GM19324 (cell line): ENCODE data around the gene ZNF654.
"Not testable (repeated sequence)": the region's sequence is repeated elsewhere in the genome, so short reads cannot be mapped to it uniquely, and the experiment has no call there.

Experiments used
- ATAC-seq: cut with Tn5 transposase; IDR thresholded peaks from one replicate; pipeline ENCODE4 v1.9.1; 2021; ENCODE audit warnings: mild to moderate bottlenecking, moderate library complexity; ENCODE audit not compliant: unreplicated experiment, low FRiP score

ZNF654 gene

DNA sequence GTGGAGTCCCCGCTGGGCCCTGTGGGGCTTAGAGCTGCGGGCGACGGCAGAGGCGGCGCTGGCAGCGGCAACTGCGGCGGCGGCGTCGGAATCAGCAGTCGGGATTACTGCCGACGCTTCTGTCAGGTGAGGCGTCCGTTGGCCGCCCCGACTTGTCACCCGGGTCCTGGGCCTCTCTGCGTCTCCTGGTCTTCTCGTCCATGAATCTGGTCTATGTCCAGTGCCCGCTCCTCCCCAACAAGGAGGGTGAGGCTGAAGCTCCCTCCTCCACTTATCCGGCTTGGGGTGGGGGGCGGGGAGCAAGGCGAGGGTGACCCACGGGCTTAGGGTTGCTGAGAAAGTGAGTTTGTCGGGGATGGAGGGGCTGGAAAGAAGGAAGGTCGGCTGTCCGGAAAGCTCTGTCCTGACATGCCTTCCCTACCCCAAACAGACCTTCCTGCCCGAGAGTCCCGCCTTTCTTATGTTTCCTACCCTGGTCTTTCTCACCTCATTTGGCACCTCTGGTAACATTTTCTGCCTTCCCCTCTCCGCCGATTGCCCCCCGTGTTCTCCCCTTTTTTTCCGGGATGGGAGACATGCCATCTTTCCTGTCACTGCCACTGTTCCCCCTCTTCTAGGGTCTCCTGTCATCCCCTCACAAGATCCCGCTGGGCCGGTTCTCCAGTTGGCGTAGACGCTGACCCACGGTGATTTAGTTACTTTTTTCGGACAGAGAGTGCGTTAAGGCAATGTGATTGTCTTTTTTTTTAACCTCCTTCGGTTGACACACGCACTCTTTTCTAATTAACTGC, 520 bp downstream of the ZNF654 start:
- peak; percentile 13 for ATAC-seq

DNA sequence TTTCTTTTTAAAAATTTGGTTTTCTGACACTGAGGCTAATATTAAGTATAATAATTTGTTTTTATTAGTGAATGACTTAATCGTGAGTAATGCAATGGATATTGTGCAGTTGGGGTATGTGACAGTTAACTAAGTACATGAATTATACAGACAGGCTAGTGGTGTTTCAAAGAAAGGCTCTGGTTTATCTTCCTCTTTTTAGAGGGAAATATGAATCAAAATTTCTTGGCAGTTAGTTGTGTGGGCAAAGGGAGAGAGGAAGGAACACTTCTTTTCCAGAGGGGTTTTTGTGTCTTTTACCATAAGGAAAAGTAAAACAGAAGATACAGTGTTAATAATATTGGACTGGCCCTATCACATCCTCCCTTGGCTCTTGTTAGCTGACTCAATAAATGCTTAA, 2.7 kb downstream of the ZNF654 start:
- ATAC-seq: no peak

DNA sequence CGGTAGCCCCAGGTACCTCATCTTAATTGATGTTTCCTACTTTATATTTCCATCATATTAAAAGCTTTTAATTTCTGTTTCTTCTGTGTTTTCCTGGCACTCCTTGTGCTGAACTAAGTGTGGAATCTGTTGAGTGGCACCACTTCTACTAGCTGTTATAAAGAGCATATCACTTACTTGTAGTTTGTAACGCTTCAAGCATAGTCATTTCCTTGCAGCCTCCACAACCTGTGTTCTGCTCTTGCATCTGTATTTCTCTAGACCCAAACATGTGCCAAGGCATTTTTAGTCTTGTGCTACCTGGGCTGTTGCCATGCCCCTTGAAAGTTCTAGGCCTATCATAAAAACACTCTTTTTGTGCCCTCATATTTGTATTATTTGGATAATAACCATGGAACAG, 16.0 kb downstream of the ZNF654 start:
- ATAC-seq: no peak

DNA sequence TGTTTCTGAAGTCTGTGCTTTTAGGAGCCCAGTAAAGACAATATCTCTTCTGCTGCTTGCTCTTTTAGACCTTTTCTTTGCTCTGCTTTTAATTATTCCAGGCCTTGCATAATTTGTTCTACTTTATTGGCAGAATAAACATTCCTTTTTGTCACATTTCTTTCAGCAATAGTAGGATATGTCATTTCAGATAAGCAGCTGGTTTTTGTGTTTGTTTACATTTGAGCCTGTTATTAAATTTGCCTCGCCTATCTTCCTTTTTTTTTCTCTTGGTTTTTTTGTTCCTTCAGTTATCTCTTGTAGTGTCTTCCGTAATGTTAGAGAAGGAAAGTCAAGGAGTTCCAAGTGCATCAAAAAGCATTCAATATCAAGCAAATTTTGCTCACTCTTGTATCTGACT, 16.4 kb downstream of the ZNF654 start:
- ATAC-seq: no peak

DNA sequence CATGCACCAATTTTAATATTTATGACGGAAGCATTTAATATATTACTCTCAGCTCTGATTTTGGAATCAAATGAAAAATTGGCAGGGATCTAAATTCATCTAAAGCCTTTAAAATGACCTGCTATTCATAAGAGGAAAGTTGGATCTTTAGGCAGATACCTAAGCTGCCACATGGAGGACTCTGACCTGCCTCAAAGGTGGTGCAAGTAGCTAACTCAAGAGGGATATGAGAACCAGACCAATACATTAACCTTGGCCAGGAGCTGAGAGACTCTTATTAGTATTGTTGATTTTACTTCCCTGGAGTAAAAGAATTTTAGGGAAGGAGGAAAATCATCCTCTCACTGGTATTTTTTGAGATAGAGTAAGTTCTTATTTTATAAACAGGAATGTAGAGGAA, 17.7 kb downstream of the ZNF654 start:
- ATAC-seq: no peak

DNA sequence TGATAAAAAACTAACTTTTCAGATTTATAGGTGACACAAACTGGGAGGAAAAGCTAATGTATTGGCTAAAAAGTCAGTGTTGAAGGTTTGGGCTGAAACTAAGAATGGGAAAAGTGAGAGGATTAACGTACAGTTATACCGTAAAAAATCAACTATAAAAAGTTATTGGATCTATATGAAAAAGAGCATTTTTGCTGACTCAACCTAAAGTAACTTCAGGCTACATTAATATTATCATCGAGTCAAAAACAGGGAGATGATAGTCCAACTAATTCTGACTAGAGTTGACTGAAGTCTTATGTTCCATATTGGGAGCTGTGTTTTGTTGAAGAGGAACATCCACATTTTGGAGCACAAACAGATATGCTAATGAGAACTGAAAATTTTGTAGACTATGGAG, 19.9 kb downstream of the ZNF654 start:
- ATAC-seq: no peak

DNA sequence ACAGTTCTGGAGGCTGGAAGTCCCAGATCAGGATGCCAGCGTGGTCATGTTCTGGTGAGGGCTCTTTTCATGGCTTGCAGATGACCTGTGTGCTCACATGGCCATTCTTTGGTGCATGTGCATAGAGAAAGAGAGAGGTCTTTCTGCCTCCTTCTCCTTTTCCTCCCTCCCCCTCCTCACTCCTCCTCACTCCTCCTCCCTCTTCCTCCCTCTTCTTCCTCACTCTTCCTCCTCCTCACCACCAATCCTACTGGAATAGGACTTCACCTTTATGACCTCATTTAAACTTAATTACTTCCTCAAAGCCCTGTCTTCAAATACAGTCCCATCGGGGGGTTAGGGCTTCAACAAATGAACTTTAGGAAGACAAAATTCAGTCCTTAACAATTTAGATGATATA, 23.8 kb downstream of the ZNF654 start:
- no peak for ATAC-seq

DNA sequence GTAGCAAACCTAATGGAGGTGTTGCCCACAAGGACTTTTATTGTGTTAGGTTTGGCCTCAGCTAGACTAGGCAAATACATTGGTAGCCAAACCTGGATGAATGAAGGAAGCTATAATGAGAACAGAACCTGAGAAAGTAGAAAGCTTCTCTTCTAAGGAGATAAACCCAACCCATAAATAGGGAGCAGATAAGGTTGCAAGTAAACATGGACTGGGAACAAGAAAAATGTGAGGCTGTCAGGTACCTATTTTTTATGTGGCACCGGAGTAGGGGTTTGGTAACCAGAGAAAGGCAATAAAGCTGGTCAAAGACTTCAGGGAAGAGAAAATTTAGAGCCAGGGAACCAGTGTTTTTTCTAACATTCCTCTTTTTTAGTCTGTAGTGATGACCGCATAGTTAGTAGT, 25.0 kb downstream of the ZNF654 start:
- no peak for ATAC-seq

DNA sequence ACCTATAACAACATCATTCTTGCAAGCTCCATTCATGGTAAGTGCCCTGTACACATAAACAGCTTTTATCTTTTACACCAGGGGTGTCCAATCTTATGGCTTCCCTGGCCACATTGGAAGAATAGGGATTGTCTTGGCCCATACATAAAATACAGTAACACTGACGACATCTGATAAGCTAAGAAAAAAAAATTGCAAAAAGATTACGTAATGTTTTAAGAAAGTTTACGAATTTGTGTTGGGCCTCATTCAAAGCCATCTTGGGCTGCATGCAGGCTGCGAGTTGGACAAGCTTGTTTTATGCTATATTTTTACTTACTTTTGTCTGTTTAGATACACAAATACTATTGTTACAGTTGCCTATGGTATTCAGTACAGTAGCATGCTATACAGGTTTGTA, 31.6 kb downstream of the ZNF654 start:
- no peak for ATAC-seq

DNA sequence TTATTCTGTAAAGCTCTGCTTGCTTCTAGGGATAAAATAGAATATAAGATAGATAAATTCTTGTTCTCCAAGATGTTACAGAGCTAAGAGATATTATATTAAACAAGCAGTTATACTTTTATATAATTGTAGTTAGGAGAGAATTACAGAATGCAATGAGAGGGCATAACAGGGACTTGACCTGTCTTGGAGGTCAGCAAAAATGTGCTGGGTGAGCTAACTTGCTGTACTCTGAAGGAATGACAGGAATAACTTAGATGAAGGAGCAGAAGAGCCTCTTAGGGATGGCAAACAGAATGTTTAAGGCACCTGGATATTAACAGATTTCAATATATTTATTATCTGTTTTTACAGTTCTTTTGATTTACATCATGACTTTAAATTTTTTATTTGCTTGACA, 33.2 kb downstream of the ZNF654 start:
- ATAC-seq: no peak

DNA sequence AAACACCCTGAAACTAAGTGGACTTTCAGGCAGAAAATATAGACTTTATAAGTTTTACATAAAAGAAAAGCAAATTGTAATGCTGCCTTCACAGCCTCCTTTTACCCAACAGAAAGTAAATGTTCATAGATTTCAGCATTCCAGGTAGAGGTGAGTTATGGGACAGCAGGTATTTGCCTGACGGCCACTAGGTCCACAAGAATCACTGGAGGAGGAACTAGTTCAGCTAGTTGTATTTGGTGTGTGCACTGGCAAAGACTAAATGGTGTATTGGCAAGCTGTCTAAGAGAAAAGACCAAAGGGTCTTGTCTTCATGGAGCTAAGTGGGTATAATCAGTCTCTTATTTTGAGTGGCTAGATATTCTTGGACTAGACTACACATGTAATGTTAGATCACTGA, 34.2 kb downstream of the ZNF654 start:
- no peak for ATAC-seq

DNA sequence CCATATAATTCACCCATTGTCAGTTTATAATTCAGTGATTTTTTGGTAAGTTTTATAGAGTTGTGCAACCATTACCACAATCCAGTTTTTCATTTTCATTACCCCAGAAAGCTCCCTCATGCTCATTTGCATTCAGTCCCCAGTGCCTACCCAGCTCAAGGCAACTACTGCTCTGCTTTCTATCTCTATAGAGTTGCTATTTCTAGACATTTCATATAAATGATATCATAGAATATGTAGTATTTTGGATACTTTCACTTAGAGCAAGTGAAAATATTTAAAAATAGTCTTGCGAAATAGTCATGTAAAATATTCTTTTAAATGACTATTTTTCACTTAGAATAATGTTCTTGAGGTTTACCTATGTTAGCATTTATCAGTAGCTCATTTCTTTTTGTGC, 42.1 kb downstream of the ZNF654 start:
- ATAC-seq: peak; percentile 89

DNA sequence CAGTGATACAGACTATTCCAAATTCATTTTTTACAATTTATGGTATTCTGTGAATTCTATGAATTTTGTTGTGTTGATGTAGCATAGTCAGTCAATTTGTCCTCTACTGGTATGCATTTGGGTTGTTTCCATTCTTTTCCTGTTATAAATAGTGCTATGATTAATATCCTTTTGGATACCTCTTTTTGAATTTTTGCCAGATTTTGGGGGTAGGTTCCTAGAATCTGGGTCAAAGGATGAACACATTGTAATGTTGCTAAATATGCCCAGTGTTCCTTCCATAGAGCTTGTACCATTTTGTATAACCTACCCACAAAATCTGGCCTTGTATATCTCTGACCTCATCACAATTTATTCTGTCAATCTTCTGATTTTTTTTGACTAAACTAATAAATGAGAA, 46.3 kb downstream of the ZNF654 start:
- ATAC-seq: no peak

DNA sequence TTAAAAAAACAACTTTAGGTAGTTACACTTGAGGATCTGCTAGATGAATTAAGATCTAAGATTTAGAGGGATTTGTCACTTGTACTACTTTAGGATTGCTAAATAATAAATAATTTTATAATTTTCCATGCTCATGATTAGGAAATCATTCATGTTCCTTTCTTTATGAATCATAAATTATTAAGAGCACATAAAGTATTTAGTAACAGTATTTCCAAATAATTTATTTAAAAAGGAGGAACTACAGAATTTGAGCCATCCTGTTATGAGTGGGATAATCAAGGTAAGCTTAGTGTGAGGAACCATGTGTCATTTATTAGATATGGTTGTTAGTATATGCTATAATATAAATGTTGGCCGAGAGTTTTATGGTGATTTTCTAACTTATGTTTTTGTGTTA, 53.2 kb downstream of the ZNF654 start:
- no peak for ATAC-seq

DNA sequence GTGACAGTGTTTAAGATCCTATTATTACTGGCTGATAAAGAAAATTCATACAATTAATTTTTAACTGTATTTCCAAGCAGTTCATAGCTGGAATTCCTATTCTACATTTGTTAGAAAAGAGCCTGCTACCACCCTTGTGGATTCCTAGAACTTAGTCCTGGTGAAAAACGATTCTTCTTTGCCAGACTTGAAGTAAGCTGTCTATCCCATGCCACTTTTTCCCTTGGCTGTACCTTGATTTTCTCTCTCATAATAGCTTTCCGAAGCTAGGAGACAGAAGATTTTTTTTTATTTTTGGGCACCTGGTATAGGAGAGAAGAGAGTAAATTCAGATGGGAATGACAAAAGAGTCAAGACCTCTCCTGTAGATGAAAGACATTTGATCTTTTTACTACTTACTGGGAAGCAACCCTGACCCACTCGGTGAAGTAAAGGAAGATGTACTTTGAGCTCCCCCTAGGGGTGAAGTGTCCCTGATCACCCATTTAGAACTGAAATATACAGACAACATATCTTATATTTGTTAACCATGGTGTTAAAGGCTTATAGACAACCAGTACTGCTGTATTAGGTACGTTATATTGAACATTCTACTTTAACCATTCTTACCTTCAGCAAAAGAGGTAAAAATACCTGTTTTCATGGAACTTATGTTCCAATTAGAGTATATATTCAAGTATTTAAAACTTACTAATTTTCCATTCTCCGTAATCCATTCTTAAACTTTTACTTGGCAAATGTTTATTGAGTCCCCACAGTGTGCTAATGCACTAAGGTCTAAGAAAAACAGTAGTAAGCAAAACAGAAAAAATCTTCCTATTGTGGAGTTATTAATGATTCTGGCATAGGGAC, 54.5 kb downstream of the ZNF654 start:
- ATAC-seq: peak; percentile 83

DNA sequence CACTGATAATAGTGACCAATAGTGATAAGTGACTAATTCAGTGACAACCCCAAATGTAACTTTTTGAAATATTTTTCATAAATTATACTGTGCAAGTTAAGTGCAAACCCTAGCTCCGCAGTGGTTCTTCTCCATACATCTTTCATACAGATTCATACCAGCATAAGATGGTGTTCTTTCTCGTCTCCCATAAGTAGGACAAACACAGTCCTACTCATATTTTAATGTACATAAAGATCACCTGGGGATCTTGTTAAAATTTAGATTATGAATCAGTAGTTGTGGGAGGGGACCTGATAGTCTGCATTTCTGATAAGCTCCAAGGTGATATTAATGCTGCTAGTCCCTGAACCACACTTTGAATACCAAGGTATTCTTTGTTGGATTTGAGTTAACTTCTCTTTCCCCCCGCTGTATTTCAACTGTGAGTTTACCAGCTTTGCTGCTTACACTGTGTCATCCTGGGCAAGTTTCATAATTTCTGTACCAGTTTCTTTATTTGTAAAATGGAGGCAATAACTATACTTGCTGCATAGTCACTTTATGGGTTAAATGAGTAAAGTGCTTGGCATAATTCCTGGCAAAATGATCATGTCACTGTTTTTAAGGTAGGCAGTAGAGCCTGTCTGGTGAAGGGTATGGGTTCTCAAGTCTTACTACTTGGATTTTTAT, 56.0 kb downstream of the ZNF654 start:
- ATAC-seq: no peak

DNA sequence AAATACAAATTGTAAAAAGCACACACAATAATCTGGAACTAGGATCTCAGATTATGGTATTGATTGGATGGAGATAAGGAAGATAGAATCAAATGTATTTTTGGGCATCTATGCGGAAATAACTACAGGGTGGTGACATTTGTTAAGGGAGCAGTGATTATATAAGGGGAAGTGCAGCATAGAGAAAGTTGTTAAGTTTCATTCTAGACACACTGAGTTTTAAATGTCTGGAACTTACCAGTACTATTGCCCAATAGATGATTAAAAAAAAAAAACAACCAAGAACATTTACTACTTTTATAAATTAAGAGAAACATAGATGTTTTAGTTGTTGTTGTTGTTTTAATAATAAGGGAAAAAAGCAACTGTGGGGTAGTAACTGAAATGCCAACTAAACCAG, 58.6 kb downstream of the ZNF654 start:
- ATAC-seq: no peak

DNA sequence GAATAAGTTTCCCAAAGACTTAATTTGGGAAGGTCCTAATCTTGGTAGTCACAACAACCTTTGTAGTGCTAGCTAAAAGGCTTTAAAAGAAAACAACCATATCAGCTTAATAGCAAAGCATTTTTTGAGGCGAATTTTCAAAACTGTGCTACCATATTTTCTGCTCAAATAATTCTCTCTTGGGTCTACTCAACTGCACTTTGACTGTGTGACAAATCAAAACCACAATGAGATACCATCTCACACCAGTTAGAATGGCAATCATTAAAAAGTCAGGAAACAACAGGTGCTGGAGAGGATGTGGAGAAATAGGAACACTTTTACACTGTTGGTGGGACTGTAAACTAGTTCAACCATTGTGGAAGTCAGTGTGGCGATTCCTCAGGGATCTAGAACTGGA, 59.5 kb downstream of the ZNF654 start:
- ATAC-seq: not testable (repeated sequence)

DNA sequence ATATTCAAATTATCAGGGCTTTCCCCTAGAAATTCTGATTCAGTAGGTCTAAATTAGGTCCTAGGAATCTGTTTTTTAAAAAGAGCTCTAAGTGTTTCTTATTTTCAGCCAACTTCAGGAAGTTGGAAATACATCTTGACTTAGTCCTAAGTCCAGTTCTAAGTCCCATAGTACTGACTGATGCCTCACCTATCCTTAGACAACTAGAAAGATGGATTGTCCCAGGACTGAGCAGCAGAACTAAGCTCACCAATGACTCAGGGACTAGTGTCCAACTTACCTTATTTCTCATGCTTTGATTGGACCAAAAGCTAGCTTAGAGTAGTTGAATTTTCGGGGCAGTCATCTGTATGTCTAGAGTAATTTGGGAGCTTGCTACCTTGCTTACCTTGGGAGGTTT, 64.5 kb downstream of the ZNF654 start:
- ATAC-seq: no peak

DNA sequence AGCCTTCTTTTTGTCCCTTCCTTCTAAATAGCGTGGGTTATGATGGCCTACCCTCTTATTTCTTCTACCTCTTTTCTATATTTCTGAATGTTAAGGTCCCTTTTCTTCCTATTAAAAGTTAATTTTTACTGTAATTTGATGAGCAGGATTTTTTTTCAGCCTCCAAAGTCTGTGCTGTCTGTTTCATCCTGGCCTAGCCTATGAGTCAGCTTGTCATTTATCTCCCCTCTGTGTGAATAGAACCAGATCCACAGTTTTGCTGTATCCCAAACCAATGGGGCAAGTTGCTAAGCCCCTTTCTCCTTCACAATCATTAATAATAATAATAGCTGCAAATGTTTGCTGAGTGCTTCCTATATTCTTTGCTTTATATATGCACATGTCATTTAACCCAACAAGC, 72.6 kb downstream of the ZNF654 start:
- ATAC-seq: no peak

DNA sequence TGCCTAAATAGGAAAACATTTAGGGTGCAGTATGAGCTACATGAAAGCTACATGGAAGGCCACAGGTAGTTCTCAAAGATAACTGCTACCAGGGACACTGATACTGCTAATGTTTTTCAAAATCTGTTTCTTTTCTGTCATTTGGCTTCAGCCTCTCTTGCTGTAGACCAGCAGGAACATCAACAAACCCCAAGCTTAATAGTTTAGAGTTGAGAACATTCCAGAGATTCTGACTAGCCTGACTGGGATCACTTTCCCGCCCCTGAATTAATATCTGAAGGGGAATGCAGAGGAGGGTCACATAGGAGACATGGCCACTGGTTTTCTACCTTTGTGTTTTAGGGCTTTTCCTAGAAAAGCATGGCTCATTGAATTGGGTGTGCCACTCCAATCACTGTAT, 73.8 kb downstream of the ZNF654 start:
- no peak for ATAC-seq
